ENCODE results near the gene GPNMB.
"Not testable (repeated sequence)": the region's sequence is repeated elsewhere in the genome, so short reads cannot be mapped to it uniquely, and the experiment has no call there.

The GPNMB gene

DNA sequence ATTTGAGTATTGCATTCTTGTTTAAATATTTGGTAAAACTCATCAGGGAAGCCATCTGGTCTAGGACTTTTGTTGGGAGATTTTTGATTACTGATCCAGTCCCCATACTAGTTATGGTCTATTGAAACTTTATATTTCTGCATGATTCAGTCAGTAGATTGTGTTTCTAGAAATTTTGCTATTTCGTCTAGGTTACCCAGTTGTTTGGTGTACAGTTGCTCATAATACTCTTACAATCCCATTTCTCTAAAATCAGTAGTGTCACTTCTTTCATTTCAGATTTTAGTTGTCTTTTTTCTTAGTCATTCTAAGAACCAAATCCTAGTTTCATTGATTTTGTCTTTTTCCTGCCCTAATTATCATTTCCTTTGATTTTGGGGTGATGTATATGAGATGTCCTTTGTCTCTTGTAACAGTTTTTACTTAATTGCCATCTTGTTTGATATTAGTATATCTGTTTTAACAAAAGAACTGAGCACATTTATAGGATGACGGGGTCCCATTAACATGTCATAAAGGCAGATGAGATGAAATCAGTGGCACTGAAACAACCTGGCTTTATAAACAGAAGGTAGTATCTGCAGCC lies 60.5 kb downstream of the GPNMB start:
- no peak for DNase-seq (ENCODE audit: low read depth)

DNA sequence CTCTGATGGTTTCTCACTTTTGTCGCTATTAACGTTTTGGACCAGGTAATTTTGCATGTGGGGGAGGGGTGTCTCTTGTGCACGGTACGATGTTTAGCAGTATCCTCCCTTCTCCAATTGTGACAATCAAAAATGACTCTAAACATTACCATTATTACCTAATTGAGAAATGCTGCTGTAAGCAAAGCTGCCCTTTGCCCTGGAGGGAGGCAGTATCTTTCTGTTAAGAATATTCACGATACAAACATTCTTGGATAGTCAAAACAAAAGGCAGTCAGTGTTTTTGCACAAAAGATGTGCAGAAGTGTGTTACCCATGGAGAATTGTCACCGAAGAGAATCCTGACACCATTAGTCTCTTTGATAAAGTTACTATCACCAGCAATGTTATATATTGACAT lies 62.2 kb downstream of the GPNMB start:
- no peak for DNase-seq (ENCODE audit: low read depth)

DNA sequence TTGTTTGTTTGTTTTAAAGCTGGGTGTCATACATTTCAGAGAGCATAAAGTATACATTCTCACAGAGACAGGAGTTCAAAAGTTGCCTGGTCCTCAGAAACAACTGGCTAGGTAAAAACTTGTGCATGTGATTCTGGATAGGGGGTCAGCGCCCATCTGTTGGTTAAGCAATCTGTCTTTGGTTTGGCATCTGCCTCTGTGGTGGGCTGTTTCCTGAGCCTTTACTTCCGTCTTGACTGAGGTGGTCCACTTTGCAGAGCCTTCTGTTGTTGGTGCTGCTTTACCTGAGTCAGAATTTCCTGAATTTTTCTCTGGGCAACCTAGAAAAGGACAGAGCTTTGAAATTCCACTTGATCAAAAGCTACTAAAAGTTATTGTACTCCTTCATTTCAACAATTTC lies 65.6 kb downstream of the GPNMB start:
- DNase-seq (ENCODE audit: low read depth): not testable (repeated sequence)

DNA sequence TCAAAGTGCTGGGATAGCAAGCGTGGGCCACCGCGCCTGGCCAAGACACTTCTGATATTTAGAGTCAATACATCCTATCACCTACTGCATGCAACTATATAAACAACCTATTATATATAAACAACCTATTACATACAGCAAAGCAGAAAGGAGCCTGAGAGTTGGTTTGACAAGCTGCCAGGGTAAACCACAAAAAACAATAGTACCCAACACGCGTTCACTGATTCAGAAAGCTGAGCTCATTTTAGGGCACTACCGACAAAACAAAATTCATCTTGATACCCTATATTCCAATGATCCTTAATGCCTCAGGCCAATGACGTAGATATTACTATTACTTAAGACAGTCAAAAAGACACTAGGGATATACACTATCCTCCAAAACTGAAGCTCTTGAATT lies 68.8 kb downstream of the GPNMB start:
- no peak for DNase-seq (ENCODE audit: low read depth)

All from activated T-helper 9 cell treated with anti-CD3 and anti-CD28 coated beads, Interleukin-2, amount 50 U/mL, for 16 hours (primary cell).